GM21390 (cell line): Measurements from ENCODE around the gene CDC42BPA.

Experiments used
- ATAC-seq: cut with Tn5 transposase; IDR thresholded peaks from one replicate; pipeline ENCODE4 v1.9.1; 2021; ENCODE audit not compliant: unreplicated experiment

The CDC42BPA gene

DNA sequence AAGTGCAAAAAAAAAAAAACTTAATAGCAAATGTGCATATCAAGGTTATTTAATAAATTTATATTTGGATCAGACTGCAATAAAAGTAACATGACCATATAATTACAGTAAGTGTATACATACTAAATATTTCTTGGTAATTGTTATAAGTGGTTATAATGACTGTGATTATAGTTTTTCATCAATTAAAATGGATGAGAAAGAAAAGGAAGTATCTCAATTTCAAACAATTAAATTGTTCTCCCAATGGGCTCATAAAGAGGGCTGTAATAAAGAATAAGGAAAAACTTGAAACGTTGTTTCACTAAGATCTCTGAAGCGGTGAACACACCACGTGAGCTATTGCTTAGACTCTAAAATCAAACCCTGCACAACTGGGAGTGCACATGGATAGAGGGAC is 104.1 kb downstream of the CDC42BPA start:
- ATAC-seq: no peak

DNA sequence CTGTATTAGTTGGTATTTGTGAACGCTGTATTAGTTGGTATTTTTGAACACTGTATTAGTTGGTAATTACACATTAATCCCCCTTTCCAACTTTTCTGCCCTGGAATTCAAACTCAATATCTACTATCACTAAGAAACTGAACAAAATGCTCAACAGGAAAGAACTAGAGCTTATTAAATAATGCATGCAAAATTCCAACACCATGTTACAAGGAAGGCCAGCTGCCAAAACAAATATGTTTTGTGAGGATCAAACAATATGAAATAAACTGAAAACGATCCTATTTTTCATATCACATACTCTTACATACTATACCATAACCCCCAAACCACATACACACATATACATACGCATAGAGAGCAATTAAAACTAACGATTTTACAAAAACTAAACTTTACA is 104.9 kb downstream of the CDC42BPA start:
- no peak for ATAC-seq

DNA sequence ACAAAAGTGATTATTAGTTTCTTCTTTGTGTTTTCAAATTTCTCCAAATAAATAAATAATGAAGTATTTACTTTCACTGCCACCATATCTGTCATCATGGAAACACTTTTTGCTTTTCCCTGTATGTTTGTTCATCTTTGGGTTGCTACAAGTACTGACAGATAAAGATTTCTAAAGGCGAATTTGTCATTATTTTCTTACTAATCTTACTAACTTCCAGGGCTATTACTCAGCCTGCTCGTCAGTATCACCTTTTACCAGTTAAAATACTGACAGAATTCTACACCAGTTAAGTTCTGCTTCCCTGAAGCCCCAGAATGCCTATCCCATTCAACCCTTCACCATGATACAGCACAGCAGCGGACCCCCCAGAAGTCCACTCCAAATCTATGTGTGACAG is 106.1 kb downstream of the CDC42BPA start:
- no peak for ATAC-seq

DNA sequence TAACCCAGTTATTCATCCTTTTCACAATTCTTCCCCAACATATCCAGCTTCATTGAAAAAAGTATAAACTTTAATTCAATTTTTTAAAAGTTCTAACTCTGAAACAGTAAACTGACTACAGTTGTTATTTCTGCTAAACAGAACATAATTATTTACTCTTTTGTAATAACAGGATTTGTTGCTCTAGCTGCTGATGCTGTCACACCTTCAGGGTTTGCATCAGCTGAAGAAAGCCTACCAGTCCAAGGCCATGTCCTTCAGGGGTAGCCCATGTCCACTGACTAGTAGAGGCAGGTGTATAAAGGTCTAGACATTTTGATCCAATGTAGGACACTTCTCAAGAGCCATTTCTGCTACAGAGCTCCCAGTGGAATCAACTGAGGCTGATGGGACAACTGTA is 107.7 kb downstream of the CDC42BPA start:
- ATAC-seq: no peak

DNA sequence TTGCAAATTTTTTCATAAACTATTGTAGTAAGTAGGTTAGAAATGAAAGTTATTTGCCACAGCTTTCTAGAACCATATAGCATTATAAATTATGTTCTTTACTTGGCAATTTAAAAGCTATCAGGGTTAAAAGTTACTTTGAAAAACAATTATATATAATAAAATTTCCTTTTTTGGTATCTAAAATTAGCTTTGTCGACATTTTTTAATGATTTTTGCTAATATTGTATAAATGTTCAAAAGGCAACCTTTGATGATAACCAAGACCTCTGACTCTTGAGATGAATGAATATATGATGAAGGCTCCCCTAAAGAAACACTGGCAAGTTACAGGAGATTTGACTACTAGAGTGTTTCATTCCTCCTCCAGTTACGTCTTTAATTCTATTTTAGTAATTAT is 121.2 kb downstream of the CDC42BPA start:
- ATAC-seq: no peak

DNA sequence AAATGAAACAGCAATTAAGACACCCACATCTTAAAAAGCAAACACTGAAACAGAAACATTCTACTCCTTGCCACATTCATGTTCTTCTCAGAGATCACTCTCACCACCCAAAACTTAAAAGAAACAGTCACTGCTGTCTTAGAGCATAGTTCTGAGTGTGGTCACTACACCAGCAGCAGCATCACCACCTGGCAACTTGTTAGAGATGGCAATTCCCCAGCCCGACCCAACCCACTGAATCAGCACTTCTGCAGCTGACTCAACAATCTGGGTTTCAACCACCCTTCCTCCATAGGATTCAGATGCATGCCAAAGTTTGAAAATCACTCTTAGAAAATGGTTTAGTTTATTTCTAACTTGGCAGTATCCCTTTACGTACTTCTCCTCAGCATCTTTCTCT is 126.1 kb downstream of the CDC42BPA start:
- ATAC-seq: peak; percentile 81

DNA sequence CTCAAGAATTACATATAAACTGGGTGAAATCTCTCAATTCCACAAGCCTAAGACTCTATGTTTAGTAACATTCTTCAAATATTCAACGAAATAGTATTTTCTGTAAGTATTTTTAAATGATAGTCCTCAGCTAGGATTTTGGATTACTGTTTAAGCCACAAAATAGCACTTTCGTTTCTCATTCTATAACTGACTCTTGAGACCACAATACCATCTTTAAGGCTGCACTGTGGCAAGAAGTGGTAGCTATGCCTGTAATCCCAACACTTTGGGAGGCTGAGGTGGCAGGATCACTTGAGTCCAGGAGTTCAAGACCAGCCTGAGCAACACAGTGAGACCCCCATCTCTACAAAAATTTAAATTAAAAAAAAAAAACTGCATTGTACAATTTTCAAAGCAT is 126.7 kb downstream of the CDC42BPA start:
- no peak for ATAC-seq

DNA sequence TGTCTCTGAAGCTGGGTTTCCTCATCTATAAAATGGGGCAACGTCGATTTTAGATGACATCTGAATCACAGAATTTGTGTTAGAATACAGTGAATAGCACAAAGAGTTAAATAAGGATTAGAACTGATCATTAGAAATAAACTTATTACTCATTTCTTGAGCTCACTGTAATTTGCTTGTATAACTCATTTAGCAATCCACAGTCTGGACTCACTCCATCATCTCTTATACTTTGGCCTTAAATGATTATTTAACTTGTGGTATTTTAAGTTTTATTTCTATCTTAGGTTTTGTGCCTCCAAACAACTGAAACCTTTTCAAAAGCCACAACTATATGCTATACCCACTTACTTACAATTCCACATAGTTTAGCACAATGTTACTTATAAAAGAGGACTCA is 128.0 kb downstream of the CDC42BPA start:
- no peak for ATAC-seq

DNA sequence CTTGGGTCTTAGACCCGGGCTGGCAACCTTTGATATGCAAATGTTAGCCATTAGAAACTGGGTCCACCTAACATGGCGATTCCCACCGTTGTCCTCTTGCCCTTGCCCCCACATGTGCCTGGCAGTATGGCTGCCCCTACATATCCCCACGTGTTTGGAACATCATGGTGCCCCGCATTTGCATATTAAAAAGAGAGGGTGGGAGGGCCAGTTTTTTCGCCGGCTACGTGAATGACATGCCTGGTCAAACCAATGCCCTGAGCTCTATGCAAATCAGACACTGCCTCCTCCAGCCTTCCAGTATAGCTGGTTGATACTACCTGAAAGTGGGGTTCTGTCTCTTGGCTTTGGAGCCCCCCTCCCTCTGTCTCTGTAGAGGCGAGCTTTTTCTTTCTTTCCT is 133.0 kb downstream of the CDC42BPA start:
- ATAC-seq: no peak

DNA sequence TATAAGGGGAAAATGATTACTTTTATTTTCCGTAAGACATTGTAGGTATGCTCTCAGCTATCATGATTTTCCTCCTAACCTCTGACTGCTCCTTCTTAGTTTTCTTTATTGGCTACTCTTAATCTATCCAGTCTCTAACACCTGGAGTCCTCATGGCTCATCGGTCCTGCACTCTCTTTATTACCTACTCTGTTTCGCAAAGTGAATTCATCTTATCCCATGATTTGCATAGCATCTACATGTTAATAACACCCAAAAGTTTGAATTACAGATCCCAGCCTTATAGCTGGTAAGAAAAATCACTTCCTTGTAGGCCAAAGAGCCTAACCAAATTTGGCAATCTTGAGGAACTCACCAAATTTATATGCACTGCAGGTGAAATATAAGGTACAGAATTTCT is 136.3 kb downstream of the CDC42BPA start:
- no peak for ATAC-seq

DNA sequence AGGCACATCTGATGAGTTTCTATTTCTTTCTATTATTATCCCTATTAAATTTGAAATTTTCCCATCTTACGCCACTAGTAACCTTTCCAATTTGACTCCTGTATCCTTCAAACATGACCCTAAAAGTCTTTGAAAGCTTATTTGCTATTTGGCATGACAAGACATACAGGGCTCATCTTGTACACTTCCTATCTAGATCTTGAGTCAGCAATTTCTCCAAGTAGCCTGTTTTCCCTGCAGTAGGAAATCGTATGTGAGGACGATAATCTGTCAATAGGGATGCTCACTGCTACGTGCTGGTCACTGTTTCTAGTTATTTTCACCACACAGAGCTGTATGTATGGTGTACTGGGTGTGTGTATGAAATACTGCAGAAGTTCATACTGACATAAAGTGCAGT is 142.7 kb downstream of the CDC42BPA start:
- no peak for ATAC-seq

DNA sequence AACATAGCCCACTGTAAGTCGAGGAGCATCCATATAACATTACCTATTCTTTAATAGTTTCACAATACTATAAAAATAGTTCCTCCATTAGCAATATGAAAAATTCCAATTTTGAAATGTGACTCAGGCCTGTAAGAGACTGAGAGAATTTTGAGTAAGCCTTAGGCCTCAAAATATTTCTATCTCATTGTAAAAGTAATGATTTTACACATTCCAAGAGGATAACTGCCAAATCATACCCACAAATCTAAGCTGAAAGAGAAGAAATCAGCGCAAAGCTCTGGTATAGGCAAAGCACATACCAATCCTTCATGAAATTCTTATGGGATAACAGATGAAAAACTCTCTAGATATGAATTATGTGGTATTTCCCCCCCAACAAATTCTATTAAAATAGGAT is 144.1 kb downstream of the CDC42BPA start:
- ATAC-seq: no peak

DNA sequence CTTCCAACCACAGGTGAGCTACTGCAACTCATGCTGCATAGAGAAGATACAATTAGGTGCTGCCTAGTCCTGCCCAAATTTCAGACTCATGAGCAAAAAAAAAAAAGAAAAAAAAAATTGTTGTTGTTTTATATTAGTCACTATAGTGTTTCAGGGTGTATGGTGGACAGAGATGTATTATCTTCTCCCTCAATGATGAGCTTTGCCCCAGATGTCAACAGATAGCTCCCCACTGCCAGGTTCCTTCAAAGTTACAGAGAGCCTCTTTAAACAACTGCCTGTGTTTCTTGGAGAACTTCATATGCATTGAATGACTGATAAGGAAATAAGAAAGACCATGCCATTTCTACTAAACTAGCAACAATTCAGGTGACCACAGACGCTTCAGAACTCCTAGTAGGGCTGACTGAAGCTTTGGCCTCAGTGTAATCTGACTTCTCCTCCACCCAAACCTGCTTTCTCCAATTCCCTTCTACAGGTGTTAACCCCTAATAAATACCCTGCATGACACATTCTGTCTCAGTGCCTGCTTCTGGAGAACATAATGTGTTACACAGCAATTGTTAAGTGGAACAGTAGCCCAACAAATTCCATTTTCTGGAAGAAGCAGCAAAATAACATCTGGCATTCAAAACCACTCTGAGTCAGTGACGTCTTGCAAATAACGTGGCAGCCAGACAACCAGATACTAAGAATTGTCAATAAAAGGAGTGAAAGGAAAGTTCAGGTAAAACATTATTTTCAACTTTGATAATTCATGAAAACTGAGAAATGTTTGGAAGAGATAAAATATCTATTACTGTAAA is 147.7 kb downstream of the CDC42BPA start:
- ATAC-seq: no peak

DNA sequence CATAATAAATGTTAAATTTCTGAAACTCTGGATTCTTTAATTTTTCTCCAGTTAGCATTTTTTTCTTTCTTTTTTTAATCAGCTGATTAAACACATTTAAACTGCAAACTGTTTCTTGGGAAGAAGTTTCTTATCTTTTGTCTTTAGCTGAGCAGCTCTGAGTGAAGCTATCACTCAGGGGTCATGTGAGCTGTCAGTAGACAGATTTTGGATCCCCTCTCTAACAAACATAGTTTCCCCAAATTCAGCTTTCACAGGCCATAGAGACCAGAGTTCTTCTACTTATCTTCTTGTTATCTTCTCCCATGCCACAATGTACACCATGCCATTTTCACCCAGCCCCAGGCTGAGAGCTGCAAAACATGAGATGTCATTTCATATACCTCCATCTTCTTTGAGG is 148.9 kb downstream of the CDC42BPA start:
- ATAC-seq: no peak

DNA sequence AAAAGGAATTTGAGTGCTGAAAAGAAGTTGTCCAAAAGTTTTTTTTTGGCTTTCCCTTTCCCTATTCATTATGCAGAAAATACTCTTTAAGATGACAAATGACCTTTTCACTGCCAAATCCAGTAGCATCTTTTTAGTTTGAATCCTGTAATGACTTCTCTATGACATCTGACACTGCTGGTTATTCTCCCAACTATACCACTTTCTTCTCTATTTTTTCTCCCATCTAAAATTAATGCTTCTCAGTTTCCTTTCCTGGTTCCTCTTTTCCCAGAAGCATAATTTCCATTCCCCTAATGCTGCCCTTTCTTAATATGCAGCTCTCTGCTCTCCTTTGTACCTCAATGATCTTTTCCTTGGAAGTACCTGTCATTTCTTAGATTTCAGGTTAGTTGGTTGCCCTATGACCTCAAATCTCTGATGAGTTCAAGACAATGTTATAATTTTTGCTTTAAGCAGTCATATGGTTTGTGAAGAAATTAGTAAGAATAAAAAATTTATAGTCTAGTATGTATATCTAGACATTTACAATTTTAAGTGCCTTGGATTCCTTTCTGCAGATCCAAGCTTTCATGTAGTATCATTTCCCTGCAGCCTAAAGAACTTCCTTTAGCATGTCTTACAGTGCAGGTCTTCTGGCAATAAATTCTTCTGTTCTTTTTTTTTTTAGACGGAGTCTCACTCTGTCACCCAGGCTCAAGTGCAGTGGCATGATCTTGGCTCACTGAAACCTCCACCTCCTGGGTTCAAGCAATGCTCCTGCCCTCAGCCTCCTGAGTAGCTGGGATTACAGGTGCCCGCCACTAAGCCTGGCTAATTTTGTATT is 150.8 kb downstream of the CDC42BPA start:
- no peak for ATAC-seq

DNA sequence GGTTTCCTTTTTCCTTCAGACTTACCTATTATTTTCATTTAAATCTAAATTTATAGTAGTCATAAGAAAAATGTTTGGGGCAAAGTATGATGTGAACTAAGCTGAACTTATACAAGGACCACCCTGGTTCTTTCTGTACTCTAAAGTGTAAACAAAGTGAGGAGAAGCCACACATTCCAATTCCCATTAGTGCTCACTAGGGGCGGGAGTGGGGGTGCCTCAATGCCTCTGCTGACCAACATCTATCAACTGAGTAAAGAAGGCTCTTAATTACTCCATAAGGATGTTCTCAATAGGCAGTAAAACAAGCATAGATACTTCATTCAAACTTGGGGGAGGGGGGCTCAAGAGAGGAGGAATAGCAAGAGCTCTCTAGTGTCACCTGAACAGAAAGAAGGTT is 151.7 kb downstream of the CDC42BPA start:
- no peak for ATAC-seq

DNA sequence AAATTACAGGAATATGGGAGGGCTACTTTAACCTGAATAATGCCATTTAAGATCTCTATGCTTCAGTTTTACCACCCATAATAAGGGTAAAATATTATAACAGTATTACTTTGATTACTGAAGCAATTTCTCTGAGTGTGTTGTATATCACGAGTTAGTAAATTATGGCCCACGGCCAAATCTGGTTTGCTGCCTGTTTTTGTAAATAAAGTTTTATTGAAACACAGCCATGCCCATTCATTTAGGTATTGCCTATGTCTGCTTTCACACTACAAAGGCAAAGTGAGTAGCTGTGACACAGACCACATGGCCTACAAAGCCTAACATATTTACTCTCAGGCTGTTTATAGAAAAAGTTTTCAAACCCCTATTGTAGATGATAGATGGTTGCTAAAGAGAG is 156.8 kb downstream of the CDC42BPA start:
- no peak for ATAC-seq

DNA sequence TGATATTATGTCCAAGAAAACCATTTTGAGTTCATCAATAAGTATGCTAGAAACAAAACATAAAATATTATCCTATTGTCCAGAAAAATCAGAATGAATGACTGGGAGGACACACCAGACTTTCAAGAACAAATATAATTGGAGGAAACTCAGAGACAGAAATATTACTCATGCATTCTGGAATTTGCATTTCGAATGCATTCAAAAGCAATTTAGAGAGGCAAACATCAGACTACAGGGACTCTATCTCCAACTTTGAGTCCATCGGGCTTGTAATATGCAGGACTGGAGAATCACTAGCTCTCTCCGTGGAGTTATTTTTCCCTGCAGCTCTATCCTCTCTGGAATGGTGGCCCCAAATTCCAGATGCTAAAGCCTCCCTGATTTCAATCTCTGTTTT is 161.8 kb downstream of the CDC42BPA start:
- ATAC-seq: no peak

DNA sequence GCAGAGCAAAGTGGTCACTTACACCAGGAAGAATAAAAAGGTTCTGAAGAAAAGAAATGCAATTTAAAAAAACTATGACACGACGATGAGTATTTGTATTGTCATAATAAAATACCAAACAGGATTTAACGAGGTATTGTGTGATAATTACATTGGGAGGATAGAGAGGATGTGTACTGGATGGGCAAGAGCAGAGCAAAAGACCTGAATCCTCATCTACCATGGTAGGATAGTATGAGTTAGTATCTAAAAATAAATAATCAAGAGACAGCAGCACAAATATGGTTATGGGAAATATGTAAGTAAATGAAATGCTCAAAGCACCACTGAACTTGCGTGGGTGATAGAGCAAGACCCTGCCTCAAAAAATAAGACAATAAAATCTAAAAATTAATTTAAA is 162.6 kb downstream of the CDC42BPA start:
- no peak for ATAC-seq

DNA sequence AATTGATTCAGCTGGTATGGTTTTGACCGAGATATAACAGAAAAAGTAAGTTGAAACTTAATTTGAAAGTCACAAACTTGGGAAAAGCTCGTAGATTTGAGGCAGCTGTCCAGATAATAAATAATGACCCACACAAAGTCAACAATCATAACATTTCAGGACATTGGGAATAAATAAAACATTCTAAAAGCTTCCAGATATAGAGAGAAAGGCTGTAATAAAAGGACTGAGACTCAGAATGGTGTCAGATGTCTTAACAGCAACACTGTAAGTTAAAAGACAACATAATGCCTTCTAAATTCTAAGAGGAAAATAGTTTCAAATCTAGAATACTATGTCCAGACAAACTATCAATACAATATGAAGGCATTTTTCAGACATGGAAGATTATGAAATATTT is 163.3 kb downstream of the CDC42BPA start:
- no peak for ATAC-seq

DNA sequence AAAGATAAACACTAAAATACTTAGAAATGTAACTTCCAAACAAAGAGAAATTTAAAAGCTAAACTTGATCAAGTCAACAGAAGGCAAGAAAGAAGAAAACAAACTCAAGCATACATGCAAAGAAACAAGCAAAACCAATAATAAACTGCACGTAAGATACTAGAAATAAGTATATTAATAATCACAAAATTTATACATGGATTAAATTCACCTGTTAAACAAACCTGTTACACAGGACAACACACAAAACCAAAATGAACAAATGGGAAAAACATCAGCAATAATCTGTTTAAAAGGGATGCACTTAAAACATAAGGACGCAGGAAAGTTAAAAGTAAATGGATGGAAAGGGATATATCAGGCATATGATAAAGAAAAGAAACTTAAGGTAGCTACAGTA is 165.8 kb downstream of the CDC42BPA start:
- ATAC-seq: no peak

DNA sequence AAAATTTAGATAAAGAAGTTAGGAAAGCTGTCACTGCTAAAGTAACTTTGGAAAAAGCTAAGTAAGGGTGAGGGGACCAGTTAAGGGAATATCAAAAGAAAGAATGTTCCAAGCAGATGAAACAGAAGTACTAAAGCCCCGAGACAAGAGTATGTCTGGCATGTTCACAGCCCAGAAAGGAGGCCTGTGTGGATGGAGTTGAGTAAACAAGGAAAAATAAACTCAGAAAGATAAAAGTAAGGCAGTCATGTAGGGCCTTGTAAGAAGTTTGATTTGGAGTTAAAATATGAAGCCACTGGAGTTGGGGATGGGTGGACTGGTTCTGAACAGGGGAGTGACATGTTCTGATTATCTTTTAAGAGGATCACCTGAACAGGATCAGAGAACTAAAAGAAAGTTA is 177.9 kb downstream of the CDC42BPA start:
- ATAC-seq: no peak
